Common myeloid progenitor, CD34-positive (primary cell): ENCODE data around the gene PPRC1.

Experiments used
- CTCF ChIA-PET: fragments of 350-600 bp; sonication (Branson Sonifier 250); formaldehyde crosslinking; loops from one replicate; lab custom pipeline; 2021; ENCODE audit warnings: antibody characterized with exemption; lab: Charles Lee
- POLR2A ChIA-PET: fragments of 350-600 bp; sonication (Branson Sonifier 250); formaldehyde crosslinking; loops from one replicate; lab custom pipeline; 2021; ENCODE audit warnings: antibody characterized with exemption; lab: Charles Lee
- DNase-seq, 3 donors: peaks; one replicate each; pipeline versions ENCODE4 v3.0.0 to v3.0.0-alpha.2; 2013
- H3K27ac ChIP-seq, 2 experiments: 1 replicate in 1 of 2; 2 replicates in 1 of 2; pipeline ENCODE4 v1.7.0; 2013; ENCODE audit warnings: inconsistent platforms in 2 of 2, low read length in 2 of 2, mild to moderate bottlenecking in 2 of 2, low read depth in 1 of 2, moderate library complexity in 1 of 2; ENCODE audit not compliant: severe bottlenecking in 2 of 2, insufficient read depth in 1 of 2, poor library complexity in 1 of 2
- H3K27me3 ChIP-seq, 5 experiments: replicated peaks in 2 of 5; 1 replicate in 3 of 5; 2 replicates in 2 of 5; pipeline versions ENCODE4 v1.6.1 to v1.7.0; 2013; ENCODE audit warnings: low read length in 4 of 5, mild to moderate bottlenecking in 2 of 5, moderate library complexity in 2 of 5, inconsistent platforms in 1 of 5; ENCODE audit not compliant: insufficient read depth in 5 of 5, control insufficient read depth in 4 of 5
- H3K36me3 ChIP-seq, 4 experiments: 1 replicate in 2 of 4; 2 replicates in 2 of 4; pipeline versions ENCODE4 v1.6.1 to v1.7.0; 2013; ENCODE audit warnings: low read length in 3 of 4, control low read depth in 1 of 4, mild to moderate bottlenecking in 1 of 4; ENCODE audit not compliant: control insufficient read depth in 4 of 4, insufficient read depth in 4 of 4
- H3K4me1 ChIP-seq, 4 experiments: 1 replicate in 3 of 4; 2 replicates in 1 of 4; pipeline versions ENCODE4 v1.6.1 to v1.7.1; 2013; ENCODE audit warnings: low read length in 3 of 4, mild to moderate bottlenecking in 3 of 4, control low read depth in 1 of 4, inconsistent platforms in 1 of 4, moderate library complexity in 1 of 4; ENCODE audit not compliant: control insufficient read depth in 4 of 4, insufficient read depth in 4 of 4; ENCODE audit errors: control extremely low read depth in 1 of 4
- H3K4me3 ChIP-seq, 7 experiments: 1 replicate in 4 of 7; 2 replicates in 3 of 7; pipeline versions ENCODE4 v1.5.1 to v1.7.0; 2013; ENCODE audit warnings: mild to moderate bottlenecking in 7 of 7, low read length in 6 of 7, moderate library complexity in 6 of 7, inconsistent platforms in 2 of 7, low read depth in 2 of 7, control low read depth in 1 of 7; ENCODE audit not compliant: insufficient read depth in 4 of 7, control insufficient read depth in 1 of 7; ENCODE audit errors: extremely low read depth in 1 of 7
- H3K9me3 ChIP-seq, 5 experiments: 1 replicate in 4 of 5; 2 replicates in 1 of 5; pipeline versions ENCODE4 v1.6.1 to v1.7.1; 2013; ENCODE audit warnings: low read length in 4 of 5, mild to moderate bottlenecking in 2 of 5, inconsistent platforms in 1 of 5, low read depth in 1 of 5, moderate library complexity in 1 of 5; ENCODE audit not compliant: control insufficient read depth in 4 of 5, insufficient read depth in 2 of 5; ENCODE audit errors: control extremely low read depth in 1 of 5
- whole genome bisulfite sequencing: methylation state at CpG from one replicate; pipeline ENCODE4 v1.1.5; 2013; ENCODE audit not compliant: insufficient coverage; 5-methylcytosine and 5-hydroxymethylcytosine counted together

Gene PPRC1

DNA sequence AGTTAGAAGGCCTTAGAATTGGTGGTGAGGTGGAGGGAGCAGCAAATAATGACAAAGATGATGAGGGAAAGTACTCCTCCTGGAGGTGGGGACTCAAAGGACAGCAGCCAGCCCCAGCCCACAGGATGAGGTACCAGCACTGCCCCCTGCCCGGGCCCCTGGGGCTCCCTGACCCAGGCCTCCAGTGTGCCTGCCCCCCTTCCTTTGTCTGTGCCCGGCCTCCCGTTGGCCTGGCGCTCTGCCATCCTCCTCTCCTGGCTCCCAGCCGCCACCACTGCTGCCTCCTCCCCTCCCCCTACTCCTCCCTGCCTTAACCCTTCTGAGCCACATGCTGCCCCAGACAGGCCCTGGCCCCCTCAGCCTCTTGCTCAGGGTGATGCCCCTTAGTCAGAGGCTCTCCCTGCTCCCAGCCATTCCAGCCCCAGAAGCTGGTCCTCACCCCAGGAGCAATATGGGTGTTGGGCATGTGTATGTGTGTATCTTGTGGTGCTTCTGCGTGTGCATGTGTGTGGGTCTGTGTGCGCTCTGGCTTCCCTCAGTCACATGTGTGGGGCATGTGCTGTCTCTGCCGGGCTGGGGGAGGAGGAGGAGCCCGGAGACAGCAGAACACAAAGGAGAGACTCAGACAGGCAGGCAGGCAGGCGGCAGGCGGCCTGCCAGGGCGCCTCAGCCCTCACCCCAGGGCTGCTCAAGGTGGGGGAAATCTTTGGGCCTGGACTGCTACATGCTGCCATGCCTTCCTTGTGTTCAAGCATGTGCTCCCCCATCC is 15.3 kb upstream of the PPRC1 start:
- ChIA-PET CTCF (interaction anchor here (1.0 to 2.5 kb wide), 7 partner anchors 13 to 66 kb away, joined by 3 to 11 read pairs (median 4); partner anchors contain the start of gene PPRC1), POLR2A (no interaction called here)
- Histone ChIP-seq H3K36me3 (peaks cover 0 to 2% (median 0%) of the 10 kb centered on the region in 4 experiments), H3K4me1 (peaks cover 22 to 83% (median 74%) of the 10 kb centered on the region in 4 experiments), H3K27me3 (no peaks in the 10 kb centered on the region), H3K4me3 (peak overlapping the region in 6 of 7 experiments; percentile 28 to 95 (median 87)), H3K27ac (peak overlapping the region; percentile 40 to 89), H3K9me3 (no peaks in the 10 kb centered on the region)
- 3% methylated on average over 6 of the region's 12 CpGs for WGBS
- DNase-seq: peak; percentile 79 to 90 (median 88)

GRCh38 chr10:102118867-102119266 is 14.0 kb upstream of the PPRC1 start:
- Histone ChIP-seq H3K4me1 (peaks cover 20 to 71% (median 61%) of the 10 kb centered on the region in 4 experiments), H3K36me3 (peaks cover 0 to 4% (median 0%) of the 10 kb centered on the region in 4 experiments), H3K4me3 (peak overlapping the region; percentile 17 to 95 (median 83)), H3K9me3 (no peaks in the 10 kb centered on the region), H3K27me3 (no peaks in the 10 kb centered on the region), H3K27ac (peak overlapping the region; percentile 40 to 89)
- ChIA-PET POLR2A (no interaction called here), CTCF (interaction anchor here (0.6 to 1.6 kb wide), 7 partner anchors 13 to 214 kb away, joined by 3 to 7 read pairs (median 3); partner anchors contain the start of gene PPRC1)
- WGBS: 7% methylated on average over 5 of the region's 6 CpGs
- DNase-seq: no peak

- peak overlapping the region; percentile 58 to 95 (median 83) for H3K4me3 ChIP-seq
- no peaks in the 10 kb centered on the region for H3K27me3 ChIP-seq
- ChIA-PET CTCF (interaction anchor here (0.6 to 1.4 kb wide), 4 partner anchors 13 to 215 kb away, joined by 3 to 7 read pairs (median 4); partner anchors contain the start of gene PPRC1), POLR2A (interaction anchor here (1.4 kb wide), 1 partner anchor 13 kb away, joined by 3 read pairs; the partner anchor contains the start of gene PPRC1)
- peak overlapping the region; percentile 79 to 89 for H3K27ac ChIP-seq
- peaks cover 20 to 69% (median 58%) of the 10 kb centered on the region in 4 experiments for H3K4me1 ChIP-seq
- WGBS: 0% methylated on average over 12 of the region's 22 CpGs
- no peaks in the 10 kb centered on the region for H3K9me3 ChIP-seq
- peak in 2 of 3 donors; percentile 68 to 78 for DNase-seq
- H3K36me3 ChIP-seq: peaks cover 0 to 4% (median 0%) of the 10 kb centered on the region in 4 experiments
These were observed 13.3 kb upstream of the PPRC1 start for GRCh38 chr10:102119417-102120141.

DNA sequence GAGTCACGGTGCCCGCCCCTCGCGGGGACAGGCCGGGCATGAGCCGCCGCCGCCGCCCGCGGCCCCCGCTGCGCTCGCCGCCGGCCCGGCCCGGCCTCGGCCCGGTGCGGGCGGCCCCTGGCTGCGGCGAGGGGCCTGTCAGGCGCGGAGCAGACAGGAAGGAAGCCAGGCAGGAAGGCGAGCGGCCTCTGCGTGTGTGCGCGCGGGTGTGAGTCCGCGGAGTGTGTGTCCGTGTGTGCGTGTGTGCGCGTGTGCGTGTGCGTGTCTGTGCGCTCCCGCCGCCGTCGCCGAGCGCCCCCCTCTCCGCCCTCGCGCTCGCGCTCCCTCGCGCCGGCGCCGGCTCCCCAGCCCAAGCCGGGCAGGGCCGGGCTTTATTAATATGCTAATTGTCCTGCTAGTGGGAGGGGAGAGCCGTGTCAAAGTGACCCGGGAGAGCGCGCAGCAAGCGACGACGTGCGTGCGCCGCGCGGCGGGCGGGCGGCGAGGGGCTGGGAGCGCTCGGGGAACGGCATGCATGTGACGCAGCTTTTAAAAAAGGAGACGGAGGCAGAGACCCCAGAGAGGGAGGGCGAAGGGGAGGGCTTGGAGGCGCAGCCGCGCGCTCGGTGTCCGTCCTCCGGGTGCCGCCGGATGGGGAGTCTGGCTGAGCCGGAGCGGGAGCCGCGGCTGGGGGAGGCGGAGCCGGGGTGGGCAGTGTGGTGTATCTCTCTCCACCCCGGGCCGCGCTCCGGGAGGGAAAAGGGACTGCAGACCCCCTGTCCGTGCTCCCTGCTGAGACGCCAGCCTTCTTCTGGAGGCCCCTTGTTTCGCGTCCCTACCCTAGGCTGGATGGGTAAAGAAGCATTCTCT is 12.5 kb upstream of the PPRC1 start, which contains the start of gene LDB1:
TSS of gene LDB1 (minus strand) at position 227 of the 849 bp plus-strand sequence. CDS start 258 bp downstream, outside the sequence.
- CTCF ChIA-PET: interaction anchor here (1.7 kb wide), 1 partner anchor 47 kb away, joined by 7 read pairs; no protein-coding TSS in a partner anchor
- Histone ChIP-seq H3K27ac (peak within 1 kb of the TSS; percentile 79 to 89), H3K36me3 (peaks cover 0 to 4% (median 0%) of the 10 kb centered on the region in 4 experiments), H3K9me3 (no peaks in the 10 kb centered on the region), H3K27me3 (no peaks in the 10 kb centered on the region), H3K4me3 (peak within 1 kb of the TSS; percentile 64 to 95 (median 91)), H3K4me1 (peaks cover 20 to 63% (median 53%) of the 10 kb centered on the region in 4 experiments)
- DNase-seq: peak; percentile 72 to 89 (median 81)
- WGBS: 0% methylated on average over 80 of the region's 104 CpGs
- POLR2A ChIA-PET: interaction anchor here (1.1 to 1.4 kb wide), 2 partner anchors 12 to 39 kb away, joined by 3 to 4 read pairs; partner anchors contain the start of gene PPRC1

DNA sequence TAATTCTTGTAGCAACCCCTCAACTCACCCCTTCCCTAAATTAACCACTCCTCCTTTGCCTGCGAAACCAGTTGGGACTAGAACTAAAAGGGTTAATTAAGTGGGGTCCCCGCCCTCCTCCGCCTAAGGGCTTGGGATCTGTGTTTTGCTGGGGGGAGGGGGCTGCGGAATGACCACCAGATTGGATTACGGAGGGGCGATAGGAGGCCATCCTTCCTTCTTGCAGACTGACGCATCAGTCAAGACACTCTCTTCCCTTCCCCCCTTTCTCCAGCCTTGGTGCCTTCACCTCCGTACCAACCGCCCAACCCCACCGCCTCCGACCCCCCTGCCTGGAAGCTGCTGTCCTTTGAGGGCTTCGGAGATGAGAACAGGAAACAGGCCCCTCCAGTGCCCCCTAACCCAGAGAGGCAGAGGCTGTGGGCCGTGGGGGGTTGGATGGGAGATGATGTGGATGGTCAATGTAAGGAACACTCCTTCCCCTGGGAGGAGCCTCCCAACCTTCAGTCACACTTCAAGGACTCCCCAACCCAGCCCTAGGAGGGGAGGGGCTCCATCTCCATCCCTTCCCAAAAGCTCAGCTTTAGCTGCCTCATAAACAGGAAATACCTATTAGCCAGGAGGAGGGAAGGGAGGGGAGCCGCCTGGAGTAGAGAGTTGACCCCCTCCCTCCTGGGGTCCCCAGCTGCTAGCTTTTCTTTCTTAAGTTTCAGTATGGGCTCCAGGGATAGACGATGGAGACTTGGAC is 11.7 kb upstream of the PPRC1 start:
- CTCF ChIA-PET: interaction anchor here (1.3 to 3.5 kb wide), 4 partner anchors 9 to 48 kb away, joined by 3 to 36 read pairs (median 10); partner anchors contain the start of gene PPRC1
- Histone ChIP-seq H3K9me3 (no peaks in the 10 kb centered on the region), H3K4me1 (peaks cover 15 to 55% (median 46%) of the 10 kb centered on the region in 4 experiments), H3K36me3 (peaks cover 0 to 4% (median 0%) of the 10 kb centered on the region in 4 experiments), H3K27me3 (no peaks in the 10 kb centered on the region), H3K27ac (peak overlapping the region; percentile 75 to 89), H3K4me3 (peak overlapping the region; percentile 64 to 95 (median 91))
- 6% methylated on average over 4 of the region's 15 CpGs for WGBS
- POLR2A ChIA-PET: interaction anchor here (1.1 kb wide), 1 partner anchor 39 kb away, joined by 4 read pairs; no protein-coding TSS in a partner anchor
- peak in 2 of 3 donors; percentile 66 to 73 for DNase-seq
